ENCODE data around the gene ASPA. TPM values are rescaled to one million over a fixed set of nuclear protein-coding genes. Genes with fewer than 3 reads are reported as not detected.

Gene ASPA
- total and polyA plus RNA-seq, 2 donors from 2014 or later, result 5.1 to 24.2 TPM

DNA sequence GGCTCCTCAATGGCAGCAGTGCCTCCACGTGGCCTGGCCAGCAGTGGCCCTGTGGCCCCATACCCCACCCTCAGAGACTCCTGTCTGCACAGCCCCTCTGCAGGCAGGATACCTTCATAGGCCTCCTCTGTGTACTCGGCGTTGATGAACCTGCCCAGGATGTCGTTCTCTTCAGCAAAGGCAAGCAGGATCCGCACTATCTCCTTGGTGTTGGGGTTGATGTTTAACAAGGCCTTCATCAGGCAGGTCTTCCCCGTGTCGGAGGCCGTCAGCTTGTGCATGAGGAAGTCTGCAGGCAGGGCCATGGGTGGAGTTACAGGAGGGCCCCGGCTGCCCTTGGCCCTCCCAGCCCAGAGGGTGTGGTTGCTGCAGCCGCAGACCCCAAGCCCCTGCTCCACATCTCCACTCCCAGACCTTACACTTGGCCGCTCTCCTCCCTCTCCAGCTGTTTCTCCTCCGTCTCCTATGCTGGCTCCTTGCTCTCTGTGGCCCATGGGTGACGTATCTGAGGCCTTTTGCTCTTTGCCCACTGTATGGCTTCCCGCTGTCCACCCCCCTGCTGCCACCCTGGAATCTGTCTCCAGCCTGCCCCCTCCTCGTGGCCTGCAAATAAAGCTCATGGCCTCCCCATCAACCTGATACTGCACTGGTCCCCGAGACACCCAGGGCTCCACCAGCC, 66.8 kb downstream of the ASPA start:
- H3K27ac ChIP-seq (ENCODE audit: low read depth in 2 of 2, low read length in 2 of 2), result no peak overlapping the region
- TF ChIP-seq, protein P1, sequence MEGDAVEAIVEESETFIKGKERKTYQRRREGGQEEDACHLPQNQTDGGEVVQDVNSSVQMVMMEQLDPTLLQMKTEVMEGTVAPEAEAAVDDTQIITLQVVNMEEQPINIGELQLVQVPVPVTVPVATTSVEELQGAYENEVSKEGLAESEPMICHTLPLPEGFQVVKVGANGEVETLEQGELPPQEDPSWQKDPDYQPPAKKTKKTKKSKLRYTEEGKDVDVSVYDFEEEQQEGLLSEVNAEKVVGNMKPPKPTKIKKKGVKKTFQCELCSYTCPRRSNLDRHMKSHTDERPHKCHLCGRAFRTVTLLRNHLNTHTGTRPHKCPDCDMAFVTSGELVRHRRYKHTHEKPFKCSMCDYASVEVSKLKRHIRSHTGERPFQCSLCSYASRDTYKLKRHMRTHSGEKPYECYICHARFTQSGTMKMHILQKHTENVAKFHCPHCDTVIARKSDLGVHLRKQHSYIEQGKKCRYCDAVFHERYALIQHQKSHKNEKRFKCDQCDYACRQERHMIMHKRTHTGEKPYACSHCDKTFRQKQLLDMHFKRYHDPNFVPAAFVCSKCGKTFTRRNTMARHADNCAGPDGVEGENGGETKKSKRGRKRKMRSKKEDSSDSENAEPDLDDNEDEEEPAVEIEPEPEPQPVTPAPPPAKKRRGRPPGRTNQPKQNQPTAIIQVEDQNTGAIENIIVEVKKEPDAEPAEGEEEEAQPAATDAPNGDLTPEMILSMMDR (IDR thresholded peaks at IDR 0.05; ENCODE audit: borderline replicate concordance, extremely low read depth, insufficient read depth), result no peak
- H3K9me3 ChIP-seq (ENCODE audit: control insufficient read depth in 2 of 3, insufficient read depth in 1 of 3, low read length in 3 of 3), result no peaks in the 10 kb centered on the region
- no peak overlapping the region for H3K4me3 ChIP-seq (ENCODE audit: low read length in 3 of 3)
- H3K27me3 ChIP-seq (ENCODE audit: control insufficient read depth, insufficient read depth, low read length), result no peaks in the 10 kb centered on the region
- FAIRE-seq (no peak), DNase-seq (peak in 1 of 5 donors; percentile 39)
- H3K9ac ChIP-seq (ENCODE audit: low read length in 3 of 3), result no peak overlapping the region
- intact Hi-C loops (cut with DNase I), result no loop called here
- no peaks in the 10 kb centered on the region for H3K36me3 ChIP-seq (ENCODE audit: control insufficient read depth in 2 of 3, insufficient read depth in 3 of 3, low read length in 3 of 3)
- no peaks in the 10 kb centered on the region for H3K4me1 ChIP-seq (ENCODE audit: control insufficient read depth in 2 of 3, insufficient read depth in 2 of 3, low read depth in 1 of 3, low read length in 3 of 3)

DNA sequence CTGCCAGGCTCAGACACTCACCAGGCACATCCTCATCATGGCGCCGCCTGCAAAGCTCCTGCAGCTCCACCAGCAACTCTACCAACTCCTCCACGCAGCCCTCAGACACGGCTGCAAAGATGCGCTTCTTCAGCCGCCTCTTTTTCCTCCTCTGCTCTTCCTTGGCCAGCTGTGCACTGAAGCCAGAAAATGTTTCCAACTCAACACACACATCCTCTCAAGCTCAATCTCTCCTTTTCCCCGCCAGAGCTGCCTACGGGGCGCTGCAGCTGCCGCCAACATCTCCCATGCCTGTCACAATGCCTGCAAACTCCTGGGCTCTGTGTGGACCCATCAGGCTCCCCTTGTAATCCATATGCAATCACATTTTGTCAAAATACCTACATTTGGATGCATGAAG, 67.7 kb downstream of the ASPA start:
- Histone ChIP-seq H3K27ac (ENCODE audit: low read depth in 2 of 2, low read length in 2 of 2) (no peak overlapping the region), H3K9me3 (ENCODE audit: control insufficient read depth in 2 of 3, insufficient read depth in 1 of 3, low read length in 3 of 3) (no peaks in the 10 kb centered on the region), H3K27me3 (ENCODE audit: control insufficient read depth, insufficient read depth, low read length) (no peaks in the 10 kb centered on the region), H3K36me3 (ENCODE audit: control insufficient read depth in 2 of 3, insufficient read depth in 3 of 3, low read length in 3 of 3) (no peaks in the 10 kb centered on the region), H3K9ac (ENCODE audit: low read length in 3 of 3) (no peak overlapping the region), H3K4me1 (ENCODE audit: control insufficient read depth in 2 of 3, insufficient read depth in 2 of 3, low read depth in 1 of 3, low read length in 3 of 3) (no peaks in the 10 kb centered on the region), H3K4me3 (ENCODE audit: low read length in 3 of 3) (no peak overlapping the region)
- no peak for FAIRE-seq
- DNase-seq, result no peak
- intact Hi-C loops (cut with DNase I), result no loop called here
- TF ChIP-seq, protein P1 (IDR thresholded peaks at IDR 0.05; ENCODE audit: borderline replicate concordance, extremely low read depth, insufficient read depth), result no peak

DNA sequence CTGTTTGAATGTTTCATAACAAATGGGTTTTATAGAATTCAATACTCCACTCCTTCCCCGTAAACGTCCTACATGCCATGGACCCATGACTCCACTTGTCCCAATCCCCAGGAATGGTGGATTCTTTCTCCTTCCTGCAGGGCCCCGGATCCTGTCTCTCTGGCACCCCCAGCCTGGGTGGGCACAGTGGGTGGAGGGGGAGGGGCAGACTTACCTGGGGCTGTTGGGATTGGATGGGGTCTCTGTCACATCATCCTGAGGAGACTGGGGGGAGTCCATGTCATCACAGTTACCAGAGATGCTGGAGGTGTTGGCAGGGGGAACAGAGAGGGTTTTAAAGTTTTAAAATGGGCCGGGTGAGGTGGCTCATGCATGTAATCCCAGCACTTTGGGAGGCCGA, 68.6 kb downstream of the ASPA start:
- Histone ChIP-seq H3K4me3 (ENCODE audit: low read length in 3 of 3) (no peak overlapping the region), H3K27ac (ENCODE audit: low read depth in 2 of 2, low read length in 2 of 2) (no peak overlapping the region), H3K36me3 (ENCODE audit: control insufficient read depth in 2 of 3, insufficient read depth in 3 of 3, low read length in 3 of 3) (no peaks in the 10 kb centered on the region), H3K9me3 (ENCODE audit: control insufficient read depth in 2 of 3, insufficient read depth in 1 of 3, low read length in 3 of 3) (no peaks in the 10 kb centered on the region), H3K27me3 (ENCODE audit: control insufficient read depth, insufficient read depth, low read length) (no peaks in the 10 kb centered on the region), H3K9ac (ENCODE audit: low read length in 3 of 3) (no peak overlapping the region), H3K4me1 (ENCODE audit: control insufficient read depth in 2 of 3, insufficient read depth in 2 of 3, low read depth in 1 of 3, low read length in 3 of 3) (no peaks in the 10 kb centered on the region)
- DNase-seq, result peak in 1 of 5 donors; percentile 42
- TF ChIP-seq, protein P1 (IDR thresholded peaks at IDR 0.05; ENCODE audit: borderline replicate concordance, extremely low read depth, insufficient read depth), result no peak
- intact Hi-C loops (cut with DNase I), result no loop called here
- FAIRE-seq, result no peak

DNA sequence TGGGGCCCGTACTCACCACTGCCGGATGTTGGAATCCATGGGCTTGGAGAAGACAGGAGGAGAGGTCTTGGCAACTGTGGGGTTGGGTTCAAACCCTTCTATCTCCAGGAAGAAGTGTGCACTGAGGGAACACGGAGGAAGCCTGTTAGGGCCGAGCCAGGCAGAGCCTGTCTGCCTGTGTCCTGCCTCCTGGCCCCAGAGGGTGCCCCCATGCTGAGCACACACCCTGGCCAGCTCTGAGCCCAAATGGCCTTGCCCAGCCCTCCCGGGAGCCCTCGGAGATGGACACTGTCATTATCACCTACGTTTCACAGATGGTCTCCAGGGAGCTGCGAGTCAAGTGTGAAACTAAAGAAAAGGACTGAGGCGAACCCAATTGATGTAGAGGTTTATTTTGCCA, 69.4 kb downstream of the ASPA start:
- TF ChIP-seq, protein P1 (IDR thresholded peaks at IDR 0.05; ENCODE audit: borderline replicate concordance, extremely low read depth, insufficient read depth), result no peak
- Histone ChIP-seq H3K9me3 (ENCODE audit: control insufficient read depth in 2 of 3, insufficient read depth in 1 of 3, low read length in 3 of 3) (no peaks in the 10 kb centered on the region), H3K9ac (ENCODE audit: low read length in 3 of 3) (no peak overlapping the region), H3K27ac (ENCODE audit: low read depth in 2 of 2, low read length in 2 of 2) (no peak overlapping the region), H3K4me1 (ENCODE audit: control insufficient read depth in 2 of 3, insufficient read depth in 2 of 3, low read depth in 1 of 3, low read length in 3 of 3) (no peaks in the 10 kb centered on the region), H3K27me3 (ENCODE audit: control insufficient read depth, insufficient read depth, low read length) (no peaks in the 10 kb centered on the region), H3K36me3 (ENCODE audit: control insufficient read depth in 2 of 3, insufficient read depth in 3 of 3, low read length in 3 of 3) (no peaks in the 10 kb centered on the region), H3K4me3 (ENCODE audit: low read length in 3 of 3) (no peak overlapping the region)
- DNase-seq, result peak in 1 of 5 donors; percentile 44
- no peak for FAIRE-seq
- intact Hi-C loops (cut with DNase I), result no loop called here

Measured in kidney (tissue), 14 donors.